ENCODE data around the gene ODAM. TPM values are rescaled to one million over a fixed set of nuclear protein-coding genes. Genes with fewer than 3 reads are reported as not detected.
"Not testable (repeated sequence)": the region's sequence is repeated elsewhere in the genome, so short reads cannot be mapped to it uniquely, and the experiment has no call there.

ODAM gene
- total RNA-seq, 1 experiment from 2014 or later = not detected

GRCh38 chr4:70203601-70204000, 8.1 kb downstream of the ODAM start:
- Mint-ChIP-seq H3K36me3 (ENCODE audit: insufficient read depth in 1 of 3, low read depth in 3 of 3) (no peaks in the 10 kb centered on the region), H3K9me3 (no peaks in the 10 kb centered on the region; a peak in 1 of 5 replicates), H3K27me3 (ENCODE audit: low read depth) (no peaks in the 10 kb centered on the region)

GRCh38 chr4:70212752-70213151, 17.2 kb downstream of the ODAM start:
- H3K9me3 Mint-ChIP-seq; H2AFZ ChIP-seq (ENCODE audit: low read length); H2BK5ac ChIP-seq (ENCODE audit: insufficient read length, low read length); H3K27me3 Mint-ChIP-seq (ENCODE audit: low read depth); H3K14ac ChIP-seq (ENCODE audit: insufficient read depth, low read length); H3K9ac ChIP-seq (ENCODE audit: extremely low read depth, insufficient read length, low read length); H3K79me2 ChIP-seq (ENCODE audit: insufficient read depth, low read length); H4K8ac ChIP-seq (replicated peaks; ENCODE audit: insufficient read length, low read depth, low read length); H4K91ac ChIP-seq (ENCODE audit: insufficient read length, low read depth, low read length); H2AK5ac ChIP-seq (ENCODE audit: insufficient read length, low read length); H3K4me1 ChIP-seq (ENCODE audit: insufficient read depth, low read length); H3K27ac Mint-ChIP-seq; H2BK20ac ChIP-seq (ENCODE audit: low read depth, low read length, poor library complexity, severe bottlenecking); H3K56ac ChIP-seq (ENCODE audit: insufficient read length, low read depth, low read length); H3K27ac ChIP-seq (ENCODE audit: insufficient read length, low read depth, low read length); H3K27me3 ChIP-seq (ENCODE audit: insufficient read depth, low read length); H2BK15ac ChIP-seq (ENCODE audit: low read depth, low read length); H3K9me3 ChIP-seq (ENCODE audit: control insufficient read depth, low read depth, low read length); H3K4me3 Mint-ChIP-seq; DNase-seq; H3K4ac ChIP-seq (ENCODE audit: low read depth, low read length); H3T11ph ChIP-seq (ENCODE audit: low read length); H3K4me1 Mint-ChIP-seq; H3K23ac ChIP-seq (ENCODE audit: insufficient read length, low read depth, low read length); H3K18ac ChIP-seq (ENCODE audit: insufficient read length, low read depth, low read length); H3K23me2 ChIP-seq (ENCODE audit: insufficient read length, low read depth, low read length, poor library complexity, severe bottlenecking); H2BK12ac ChIP-seq (ENCODE audit: insufficient read length, low read depth, low read length); H2BK120ac ChIP-seq (ENCODE audit: low read depth, low read length, poor library complexity, severe bottlenecking); H3K36me3 Mint-ChIP-seq (ENCODE audit: insufficient read depth in 1 of 3, low read depth in 3 of 3); H3K79me1 ChIP-seq (ENCODE audit: insufficient read depth, low read depth, low read length, poor library complexity, severe bottlenecking); H4K20me1 ChIP-seq (ENCODE audit: control insufficient read depth, insufficient read depth, insufficient read length); H3K4me2 ChIP-seq (ENCODE audit: insufficient read depth, insufficient read length, low read length); H4K5ac ChIP-seq (ENCODE audit: insufficient read length, low read depth, low read length): not testable (repeated sequence)
- WGBS (ENCODE audit: extremely low coverage, insufficient read length, low lambda C conversion rate) = no CpG with 5 or more reads among the region's 4 CpGs

More at GRCh38 chr4:70203601-70204000, 8.1 kb downstream of the ODAM start:
- no peak overlapping the region for H4K91ac ChIP-seq (ENCODE audit: insufficient read length, low read depth, low read length)
- no peak for TF ChIP-seq CTCF (conservative IDR thresholded peaks at IDR 0.05)
- no peak overlapping the region for H2BK12ac ChIP-seq (ENCODE audit: insufficient read length, low read depth, low read length)
- no peak overlapping the region for H2BK20ac ChIP-seq (ENCODE audit: low read depth, low read length, poor library complexity, severe bottlenecking)
- H3K79me2 ChIP-seq (ENCODE audit: insufficient read depth, low read length) = no peaks in the 10 kb centered on the region
- no CpG with 5 or more reads among the region's 1 CpG for WGBS (ENCODE audit: extremely low coverage, insufficient read length, low lambda C conversion rate)
- no peaks in the 10 kb centered on the region for H3K79me1 ChIP-seq (ENCODE audit: insufficient read depth, low read depth, low read length, poor library complexity, severe bottlenecking)
- Mint-ChIP-seq H3K27ac (no peak overlapping the region), H3K4me1 (no peaks in the 10 kb centered on the region), H3K4me3 (no peak overlapping the region)
- no peak overlapping the region for H3K9ac ChIP-seq (ENCODE audit: extremely low read depth, insufficient read length, low read length)
- no peak overlapping the region for H3K27ac ChIP-seq (ENCODE audit: insufficient read length, low read depth, low read length)
- no peak overlapping the region for H3K23ac ChIP-seq (ENCODE audit: insufficient read length, low read depth, low read length)
- H3K9me3 ChIP-seq (ENCODE audit: control insufficient read depth, low read depth, low read length) = no peaks in the 10 kb centered on the region
- H3K14ac ChIP-seq (ENCODE audit: insufficient read depth, low read length) = no peak overlapping the region
- no peaks in the 10 kb centered on the region for H3K4me1 ChIP-seq (ENCODE audit: insufficient read depth, low read length)
- DNase-seq = no peak
- H3K4ac ChIP-seq (ENCODE audit: low read depth, low read length) = no peak overlapping the region
- H3K56ac ChIP-seq (ENCODE audit: insufficient read length, low read depth, low read length) = no peak overlapping the region
- H3K23me2 ChIP-seq (ENCODE audit: insufficient read length, low read depth, low read length, poor library complexity, severe bottlenecking) = no peaks in the 10 kb centered on the region
- no peaks in the 10 kb centered on the region for H3K27me3 ChIP-seq (ENCODE audit: insufficient read depth, low read length)
- H2AK5ac ChIP-seq (ENCODE audit: insufficient read length, low read length) = no peak overlapping the region
- no peaks in the 10 kb centered on the region for H4K20me1 ChIP-seq (ENCODE audit: control insufficient read depth, insufficient read depth, insufficient read length)
- H3T11ph ChIP-seq (ENCODE audit: low read length) = no peak overlapping the region
- H4K5ac ChIP-seq (ENCODE audit: insufficient read length, low read depth, low read length) = no peak overlapping the region
- no peak overlapping the region for H2BK15ac ChIP-seq (ENCODE audit: low read depth, low read length)
- no peak overlapping the region for H2BK5ac ChIP-seq (ENCODE audit: insufficient read length, low read length)
- no peak overlapping the region for H2AFZ ChIP-seq (ENCODE audit: low read length)
- H3K18ac ChIP-seq (ENCODE audit: insufficient read length, low read depth, low read length) = no peak overlapping the region
- H4K8ac ChIP-seq (replicated peaks; ENCODE audit: insufficient read length, low read depth, low read length) = no peak overlapping the region
- H2BK120ac ChIP-seq (ENCODE audit: low read depth, low read length, poor library complexity, severe bottlenecking) = no peak overlapping the region
- H3K4me2 ChIP-seq (ENCODE audit: insufficient read depth, insufficient read length, low read length) = no peak overlapping the region

Data from H9 (cell line).